Measurements from ENCODE around the gene ERC2.

DNA sequence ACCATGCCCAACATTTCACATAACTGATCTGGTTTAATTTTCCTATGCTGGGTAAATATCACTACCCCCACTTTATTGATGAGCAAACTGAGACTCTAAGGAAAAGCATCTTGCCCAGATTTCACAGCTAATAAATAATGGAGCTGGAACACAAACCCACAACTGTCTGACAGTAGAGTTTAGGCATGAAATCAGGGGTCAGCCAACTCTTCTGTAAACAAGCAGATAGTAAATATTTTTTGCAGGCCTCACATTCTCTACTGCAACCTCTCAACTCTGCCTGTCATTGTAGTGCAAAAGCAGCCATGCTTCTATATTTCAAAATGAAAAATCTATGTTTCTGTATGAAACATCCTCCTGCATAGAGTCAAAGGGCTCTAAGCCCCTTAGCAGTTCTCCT is 111.5 kb downstream of the ERC2 start:
- TF ChIP-seq POLR2AphosphoS5 (IDR thresholded peaks at IDR 0.05), result no peak
- no peak for TF ChIP-seq POLR2A (IDR thresholded peaks at IDR 0.05)
- TF ChIP-seq, protein P1, sequence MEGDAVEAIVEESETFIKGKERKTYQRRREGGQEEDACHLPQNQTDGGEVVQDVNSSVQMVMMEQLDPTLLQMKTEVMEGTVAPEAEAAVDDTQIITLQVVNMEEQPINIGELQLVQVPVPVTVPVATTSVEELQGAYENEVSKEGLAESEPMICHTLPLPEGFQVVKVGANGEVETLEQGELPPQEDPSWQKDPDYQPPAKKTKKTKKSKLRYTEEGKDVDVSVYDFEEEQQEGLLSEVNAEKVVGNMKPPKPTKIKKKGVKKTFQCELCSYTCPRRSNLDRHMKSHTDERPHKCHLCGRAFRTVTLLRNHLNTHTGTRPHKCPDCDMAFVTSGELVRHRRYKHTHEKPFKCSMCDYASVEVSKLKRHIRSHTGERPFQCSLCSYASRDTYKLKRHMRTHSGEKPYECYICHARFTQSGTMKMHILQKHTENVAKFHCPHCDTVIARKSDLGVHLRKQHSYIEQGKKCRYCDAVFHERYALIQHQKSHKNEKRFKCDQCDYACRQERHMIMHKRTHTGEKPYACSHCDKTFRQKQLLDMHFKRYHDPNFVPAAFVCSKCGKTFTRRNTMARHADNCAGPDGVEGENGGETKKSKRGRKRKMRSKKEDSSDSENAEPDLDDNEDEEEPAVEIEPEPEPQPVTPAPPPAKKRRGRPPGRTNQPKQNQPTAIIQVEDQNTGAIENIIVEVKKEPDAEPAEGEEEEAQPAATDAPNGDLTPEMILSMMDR (IDR thresholded peaks at IDR 0.05), result no peak
- no peak for TF ChIP-seq EP300 (IDR thresholded peaks at IDR 0.05)
